H9 (cell line): Measurements from ENCODE around the gene ADORA3. TPM values are rescaled to one million over a fixed set of nuclear protein-coding genes. Genes with fewer than 3 reads are reported as not detected.

Source experiments
- DNase-seq: peaks from one replicate; pipeline ENCODE4 v3.0.0-alpha.2; 2017
- H2AFZ ChIP-seq: one replicate; pipeline ENCODE4 v1.6.1; 2013; ENCODE audit warnings: mild to moderate bottlenecking, low read length, control low read depth, moderate library complexity
- H2AK5ac ChIP-seq: 2 replicates; pipeline ENCODE4 v1.6.1; 2013; ENCODE audit warnings: low read length, control low read depth, mixed read lengths; ENCODE audit not compliant: insufficient read length
- H2BK120ac ChIP-seq: one replicate; pipeline ENCODE4 v1.6.1; 2013; ENCODE audit warnings: low read depth, mild to moderate bottlenecking, low read length, control low read depth, inconsistent platforms; ENCODE audit not compliant: poor library complexity, severe bottlenecking
- H2BK12ac ChIP-seq: 2 replicates; pipeline ENCODE4 v1.6.1; 2013; ENCODE audit warnings: low read length, control low read depth, mixed read lengths, low read depth; ENCODE audit not compliant: insufficient read length
- H2BK15ac ChIP-seq: 2 replicates; pipeline ENCODE4 v1.6.1; 2013; ENCODE audit warnings: low read depth, low read length, control low read depth
- H2BK20ac ChIP-seq: one replicate; pipeline ENCODE4 v1.6.1; 2013; ENCODE audit warnings: low read depth, mild to moderate bottlenecking, low read length, control low read depth, inconsistent platforms; ENCODE audit not compliant: poor library complexity, severe bottlenecking
- H2BK5ac ChIP-seq: 2 replicates; pipeline ENCODE4 v1.6.1; 2013; ENCODE audit warnings: low read length, control low read depth, mixed read lengths; ENCODE audit not compliant: insufficient read length
- H3K14ac ChIP-seq: 2 replicates; pipeline ENCODE4 v1.6.1; 2013; ENCODE audit warnings: low read length, control low read depth; ENCODE audit not compliant: insufficient read depth
- H3K18ac ChIP-seq: 2 replicates; pipeline ENCODE4 v1.6.1; 2013; ENCODE audit warnings: low read depth, mild to moderate bottlenecking, mixed read lengths, low read length, control low read depth; ENCODE audit not compliant: insufficient read length
- H3K23ac ChIP-seq: 2 replicates; pipeline ENCODE4 v1.6.1; 2013; ENCODE audit warnings: low read length, control low read depth, mixed read lengths, low read depth; ENCODE audit not compliant: insufficient read length
- H3K23me2 ChIP-seq: 2 replicates; pipeline ENCODE4 v1.6.1; 2013; ENCODE audit warnings: low read depth, mild to moderate bottlenecking, mixed read lengths, low read length, control low read depth; ENCODE audit not compliant: insufficient read length, poor library complexity, severe bottlenecking
- H3K27ac ChIP-seq: 2 replicates; pipeline ENCODE4 v1.5.1; 2013; ENCODE audit warnings: low read length, control low read depth, mixed read lengths, low read depth; ENCODE audit not compliant: insufficient read length
- H3K27me3 ChIP-seq: 2 replicates; pipeline ENCODE4 v1.6.1; 2013; ENCODE audit warnings: low read length, control low read depth, inconsistent platforms; ENCODE audit not compliant: insufficient read depth
- H3K4ac ChIP-seq: 2 replicates; pipeline ENCODE4 v1.6.1; 2013; ENCODE audit warnings: low read depth, mild to moderate bottlenecking, control low read depth, inconsistent platforms, low read length, moderate library complexity
- H3K4me1 ChIP-seq: 2 replicates; pipeline ENCODE4 v1.6.1; 2013; ENCODE audit warnings: low read length, control low read depth, inconsistent platforms; ENCODE audit not compliant: insufficient read depth
- H3K4me2 ChIP-seq: 2 replicates; pipeline ENCODE4 v1.6.1; 2013; ENCODE audit warnings: low read length, control low read depth, mixed read lengths; ENCODE audit not compliant: insufficient read length, insufficient read depth
- H3K56ac ChIP-seq: 2 replicates; pipeline ENCODE4 v1.6.1; 2013; ENCODE audit warnings: low read depth, mild to moderate bottlenecking, mixed read lengths, low read length, control low read depth; ENCODE audit not compliant: insufficient read length
- H3K79me1 ChIP-seq: 2 replicates; pipeline ENCODE4 v1.6.1; 2013; ENCODE audit warnings: low read depth, mild to moderate bottlenecking, moderate library complexity, low read length, control low read depth, inconsistent platforms; ENCODE audit not compliant: insufficient read depth, poor library complexity, severe bottlenecking
- H3K79me2 ChIP-seq: 2 replicates; pipeline ENCODE4 v1.6.1; 2013; ENCODE audit warnings: low read length, control low read depth, inconsistent platforms; ENCODE audit not compliant: insufficient read depth
- H3K9ac ChIP-seq: 2 replicates; pipeline ENCODE4 v1.6.1; 2013; ENCODE audit warnings: low read length, control low read depth, mixed read lengths; ENCODE audit not compliant: insufficient read length; ENCODE audit errors: extremely low read depth
- H3K9me3 ChIP-seq: one replicate; pipeline ENCODE4 v1.6.1; 2013; ENCODE audit warnings: low read depth, low read length, inconsistent platforms; ENCODE audit not compliant: control insufficient read depth
- H3T11ph ChIP-seq: one replicate; pipeline ENCODE4 v1.6.1; 2013; ENCODE audit warnings: mild to moderate bottlenecking, low read length, control low read depth, inconsistent platforms
- H4K20me1 ChIP-seq: one replicate; pipeline ENCODE4 v1.6.1; 2013; ENCODE audit not compliant: control insufficient read depth, insufficient read length, insufficient read depth
- H4K5ac ChIP-seq: 2 replicates; pipeline ENCODE4 v1.6.1; 2013; ENCODE audit warnings: low read depth, mild to moderate bottlenecking, mixed read lengths, low read length, control low read depth; ENCODE audit not compliant: insufficient read length
- H4K8ac ChIP-seq: replicated peaks from 2 replicates; pipeline ENCODE4 v1.6.1; 2013; ENCODE audit warnings: low read length, control low read depth, mixed read lengths, low read depth; ENCODE audit not compliant: insufficient read length
- H4K91ac ChIP-seq: 2 replicates; pipeline ENCODE4 v1.6.1; 2013; ENCODE audit warnings: low read depth, mild to moderate bottlenecking, moderate library complexity, mixed read lengths, low read length, control low read depth; ENCODE audit not compliant: insufficient read length
- H3K27ac Mint-ChIP-seq, 3 experiments: 2 replicates in 2 of 3; 3 replicates in 1 of 3; pipeline ENCODE4 v1.8.0; 2020 to 2021; ENCODE audit warnings: mixed read lengths in 3 of 3, mild to moderate bottlenecking in 1 of 3, moderate library complexity in 1 of 3
- H3K27me3 Mint-ChIP-seq: 2 replicates; pipeline ENCODE4 v1.8.0; 2021; ENCODE audit warnings: low read depth, mild to moderate bottlenecking, moderate library complexity, mixed read lengths
- H3K36me3 Mint-ChIP-seq, 3 experiments: 2 replicates in 2 of 3; 3 replicates in 1 of 3; pipeline ENCODE4 v1.8.0; 2020 to 2021; ENCODE audit warnings: low read depth in 3 of 3, mixed read lengths in 3 of 3; ENCODE audit not compliant: insufficient read depth in 1 of 3
- H3K4me1 Mint-ChIP-seq, 2 experiments: 2 replicates each; pipeline ENCODE4 v1.8.0; 2020; ENCODE audit warnings: mixed read lengths in 2 of 2
- H3K4me3 Mint-ChIP-seq, 2 experiments: 2 replicates in 1 of 2; 3 replicates in 1 of 2; pipeline ENCODE4 v1.8.0; 2020 to 2021; ENCODE audit warnings: mild to moderate bottlenecking in 2 of 2, mixed read lengths in 2 of 2, moderate library complexity in 1 of 2
- H3K9me3 Mint-ChIP-seq, 2 experiments: 2 replicates in 1 of 2; 3 replicates in 1 of 2; pipeline ENCODE4 v1.8.0; 2020; ENCODE audit warnings: mild to moderate bottlenecking in 2 of 2, mixed read lengths in 2 of 2, moderate library complexity in 1 of 2
- CTCF ChIP-seq: fragments of 200-600 bp; sonication (generic); conservative IDR thresholded peaks from 3 replicates; pipeline ENCODE4 v1.8.0; 2021; ENCODE audit warnings: antibody characterized with exemption, mild to moderate bottlenecking
- total RNA-seq: library from RNA; stranded (reverse); gene quantifications from 2 replicates; pipeline ENCODE4 v1.2.1, GENCODE V29; 2021

ADORA3 gene
- total RNA-seq, 1 experiment from 2014 or later, result not detected

- Histone ChIP-seq H3K9ac (no peak overlapping the region), H3K27me3 (no peaks in the 10 kb centered on the region), H3K56ac (no peak overlapping the region), H3K79me2 (no peaks in the 10 kb centered on the region), H3K14ac (no peak overlapping the region), H3K27ac (no peak overlapping the region), H2AFZ (no peak overlapping the region), H3K4ac (no peak overlapping the region), H4K8ac (no peak overlapping the region), H3T11ph (no peak overlapping the region), H2BK120ac (no peak overlapping the region), H3K9me3 (no peaks in the 10 kb centered on the region), H2AK5ac (no peak overlapping the region), H3K23ac (no peak overlapping the region), H2BK12ac (no peak overlapping the region), H2BK20ac (no peak overlapping the region), H4K5ac (no peak overlapping the region), H2BK15ac (no peak overlapping the region), H3K23me2 (no peaks in the 10 kb centered on the region), H4K20me1 (no peaks in the 10 kb centered on the region), H3K4me2 (no peak overlapping the region), H3K4me1 (no peaks in the 10 kb centered on the region), H3K18ac (no peak overlapping the region), H3K79me1 (no peaks in the 10 kb centered on the region), H2BK5ac (no peak overlapping the region), H4K91ac (no peak overlapping the region)
- Mint-ChIP-seq H3K4me1 (no peaks in the 10 kb centered on the region), H3K9me3 (no peaks in the 10 kb centered on the region), H3K27me3 (no peaks in the 10 kb centered on the region), H3K4me3 (no peak overlapping the region), H3K27ac (no peak overlapping the region), H3K36me3 (no peaks in the 10 kb centered on the region; a peak in 1 of 7 replicates)
- no peak for DNase-seq
- no peak for TF ChIP-seq CTCF
Measured at GRCh38 chr1:111469539-111469938, 33.9 kb downstream of the ADORA3 start.
